ENCODE results near the gene ASIC4. TPM values are rescaled to one million over a fixed set of nuclear protein-coding genes. Genes with fewer than 3 reads are reported as not detected.

Gene ASIC4
- total RNA-seq, 1 donor from 2014 or later: not detected

DNA sequence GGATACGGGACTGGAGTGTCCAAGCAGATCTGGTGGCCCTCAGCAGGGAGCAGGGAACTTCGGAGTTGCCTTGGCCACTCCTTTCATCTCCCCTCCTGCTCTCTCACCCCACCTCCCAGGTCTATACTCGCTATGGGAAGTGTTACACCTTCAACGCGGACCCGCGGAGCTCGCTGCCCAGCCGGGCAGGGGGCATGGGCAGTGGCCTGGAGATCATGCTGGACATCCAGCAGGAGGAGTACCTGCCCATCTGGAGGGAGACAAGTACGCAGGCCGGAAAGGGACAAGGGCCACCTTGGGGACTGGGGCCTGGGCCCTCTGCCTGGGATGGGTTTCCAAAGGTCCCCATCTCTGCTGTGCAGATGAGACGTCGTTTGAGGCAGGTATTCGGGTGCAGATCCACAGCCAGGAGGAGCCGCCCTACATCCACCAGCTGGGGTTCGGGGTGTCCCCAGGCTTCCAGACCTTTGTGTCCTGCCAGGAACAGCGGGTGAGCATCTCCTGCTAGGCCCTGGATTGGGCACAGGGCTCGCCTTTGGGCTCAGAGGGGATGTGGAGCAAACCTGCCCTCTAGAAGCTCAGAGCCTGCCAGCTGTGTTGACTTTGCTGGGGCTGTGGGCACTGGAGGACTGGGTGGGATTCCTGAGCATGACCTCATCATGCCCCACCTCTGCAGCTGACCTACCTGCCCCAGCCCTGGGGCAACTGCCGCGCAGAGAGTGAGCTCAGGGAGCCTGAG is 17.5 kb downstream of the ASIC4 start:
- no peak for DNase-seq (ENCODE audit: extremely low read depth, low read depth, low spot score)

DNA sequence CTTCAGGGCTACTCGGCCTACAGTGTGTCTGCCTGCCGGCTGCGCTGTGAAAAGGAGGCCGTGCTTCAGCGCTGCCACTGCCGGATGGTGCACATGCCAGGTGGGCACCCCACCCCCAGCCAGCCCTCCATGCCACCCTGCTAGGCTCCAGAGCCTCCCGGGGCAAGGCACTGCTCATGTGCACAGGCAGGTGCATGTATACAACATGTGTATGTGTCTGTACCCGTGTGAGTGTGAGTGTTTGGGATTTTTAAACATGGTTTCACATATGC is 18.0 kb downstream of the ASIC4 start:
- DNase-seq (ENCODE audit: extremely low read depth, low read depth, low spot score): no peak

DNA sequence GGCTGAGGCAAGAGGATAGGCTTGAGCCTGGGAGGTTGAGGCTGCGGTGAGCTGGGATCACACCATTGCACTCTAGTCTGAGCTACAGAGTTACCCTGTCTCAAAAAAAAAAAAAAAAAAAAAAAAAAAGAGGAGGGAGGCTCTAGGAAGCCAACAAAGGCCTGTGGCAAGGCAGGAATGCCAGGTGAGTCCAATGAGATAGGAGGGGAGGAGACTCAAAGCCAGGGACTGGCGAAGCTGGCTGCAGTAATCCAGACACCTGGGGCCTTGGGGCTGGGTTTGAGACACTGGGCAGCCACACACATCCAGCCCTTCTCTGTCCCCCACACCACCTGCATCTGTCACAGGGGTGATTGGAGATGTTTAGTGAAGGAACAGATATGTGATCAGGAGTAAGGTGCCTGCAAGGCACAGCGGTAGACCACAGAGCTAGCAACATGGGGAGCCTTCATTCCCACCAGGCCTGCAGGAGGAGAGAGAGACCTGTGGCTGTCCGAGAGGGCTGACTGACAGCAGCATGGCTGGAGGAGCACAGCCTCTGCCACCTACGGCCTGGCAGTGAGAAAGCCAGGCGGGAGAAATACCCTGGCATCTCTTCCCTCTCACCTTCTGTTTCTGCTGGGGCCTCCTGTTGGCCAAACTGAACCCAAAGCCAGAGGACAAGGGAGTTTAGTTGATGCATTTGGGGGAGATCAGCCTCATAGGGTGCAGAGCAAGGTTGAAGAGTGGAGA is 19.8 kb downstream of the ASIC4 start:
- no peak for DNase-seq (ENCODE audit: extremely low read depth, low read depth, low spot score)

DNA sequence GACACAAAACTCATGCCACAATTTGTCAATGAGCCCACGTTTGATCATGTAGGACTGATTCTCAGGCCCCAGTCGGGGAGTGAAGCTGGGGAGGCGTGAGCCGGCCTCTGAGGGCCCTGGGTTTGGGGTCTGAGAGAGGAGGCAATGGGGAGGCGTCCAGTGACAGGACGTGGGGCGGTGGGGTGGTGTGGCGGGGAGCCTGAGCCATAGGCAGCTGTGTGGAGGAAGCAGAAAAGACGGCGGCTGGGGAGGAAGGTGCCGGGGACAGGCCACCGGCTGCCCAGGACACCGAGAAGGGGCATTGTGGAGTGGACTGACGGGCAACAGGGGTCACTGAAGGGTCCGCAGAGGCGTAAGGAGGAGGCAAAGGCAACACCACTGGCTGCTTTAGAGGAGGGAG is 22.1 kb downstream of the ASIC4 start:
- no peak for DNase-seq (ENCODE audit: extremely low read depth, low read depth, low spot score)

DNA sequence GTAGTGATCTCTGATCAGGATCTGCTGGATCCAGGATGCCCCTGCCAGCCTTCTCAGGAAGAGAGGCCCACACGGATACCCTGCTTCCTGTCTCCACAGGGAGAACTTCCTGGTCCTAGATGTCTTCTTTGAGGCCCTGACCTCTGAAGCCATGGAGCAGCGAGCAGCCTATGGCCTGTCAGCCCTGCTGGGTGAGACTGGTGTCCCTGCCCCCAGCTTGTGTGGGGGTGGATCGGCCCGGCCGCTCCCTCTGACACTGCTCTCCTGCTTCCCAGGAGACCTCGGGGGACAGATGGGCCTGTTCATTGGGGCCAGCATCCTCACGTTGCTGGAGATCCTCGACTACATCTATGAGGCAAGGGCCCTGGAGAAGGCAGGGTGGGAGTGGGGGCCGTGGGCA is 22.7 kb downstream of the ASIC4 start:
- no peak for DNase-seq (ENCODE audit: extremely low read depth, low read depth, low spot score)

DNA sequence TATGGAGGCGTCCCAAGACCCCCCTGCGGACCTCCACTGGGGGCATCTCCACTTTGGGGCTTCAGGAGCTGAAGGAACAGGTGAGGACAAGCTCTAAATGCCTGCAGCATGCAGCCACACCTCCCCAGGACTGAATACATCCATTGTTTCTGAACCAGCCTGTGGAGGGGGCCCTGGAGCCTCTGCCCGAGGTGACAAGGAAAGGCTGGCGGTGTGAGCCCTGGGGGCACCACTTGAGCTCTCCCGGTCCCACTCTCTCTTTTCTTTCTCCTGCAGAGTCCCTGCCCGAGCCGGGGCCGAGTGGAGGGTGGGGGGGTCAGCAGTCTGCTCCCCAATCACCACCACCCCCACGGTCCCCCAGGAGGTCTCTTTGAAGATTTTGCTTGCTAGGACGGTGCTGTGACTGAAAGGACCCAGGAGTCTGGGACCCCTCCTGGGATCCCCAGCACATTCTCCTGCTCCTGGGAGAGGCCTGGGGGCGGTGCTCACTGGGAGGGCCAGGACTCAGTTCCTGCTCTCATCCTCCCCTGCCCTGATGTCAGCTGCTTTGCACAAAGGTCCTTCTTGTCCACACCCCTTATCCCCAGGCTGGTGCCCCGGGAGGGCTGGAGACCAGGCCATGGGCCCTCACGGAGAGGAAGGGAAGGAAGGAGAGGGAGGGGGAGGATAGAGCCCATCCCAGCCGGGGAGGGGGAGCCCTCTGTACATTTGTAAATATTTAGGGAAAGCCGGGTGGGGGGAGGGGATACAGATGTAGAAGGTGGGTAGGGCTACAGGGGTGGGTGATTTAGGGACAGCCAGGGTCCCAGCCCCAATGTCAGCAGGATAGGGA is 23.6 kb downstream of the ASIC4 start:
- DNase-seq (ENCODE audit: extremely low read depth, low read depth, low spot score): no peak

DNA sequence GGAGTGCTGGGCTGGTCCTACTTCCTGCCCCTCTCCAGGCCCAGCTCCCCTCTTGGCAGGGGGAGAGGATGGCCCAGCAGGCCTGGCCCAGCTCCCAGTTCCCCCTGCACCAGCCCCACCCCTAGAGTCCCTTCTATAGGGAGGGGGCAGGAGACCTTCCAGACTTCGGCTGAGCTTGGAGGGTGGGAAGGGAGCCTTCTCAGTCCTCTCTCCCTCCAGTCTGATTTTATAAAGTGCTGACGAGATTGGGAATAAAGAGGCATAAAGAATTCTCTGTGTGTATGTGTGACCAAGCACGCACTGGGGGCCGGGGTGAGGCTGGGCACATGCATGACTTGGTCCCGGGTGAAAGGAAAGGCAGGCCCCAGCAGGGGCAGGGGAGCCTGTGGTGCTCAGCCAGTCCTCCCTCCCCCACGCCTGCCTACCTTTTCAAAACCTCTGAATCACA is 24.2 kb downstream of the ASIC4 start:
- no peak for DNase-seq (ENCODE audit: extremely low read depth, low read depth, low spot score)

DNA sequence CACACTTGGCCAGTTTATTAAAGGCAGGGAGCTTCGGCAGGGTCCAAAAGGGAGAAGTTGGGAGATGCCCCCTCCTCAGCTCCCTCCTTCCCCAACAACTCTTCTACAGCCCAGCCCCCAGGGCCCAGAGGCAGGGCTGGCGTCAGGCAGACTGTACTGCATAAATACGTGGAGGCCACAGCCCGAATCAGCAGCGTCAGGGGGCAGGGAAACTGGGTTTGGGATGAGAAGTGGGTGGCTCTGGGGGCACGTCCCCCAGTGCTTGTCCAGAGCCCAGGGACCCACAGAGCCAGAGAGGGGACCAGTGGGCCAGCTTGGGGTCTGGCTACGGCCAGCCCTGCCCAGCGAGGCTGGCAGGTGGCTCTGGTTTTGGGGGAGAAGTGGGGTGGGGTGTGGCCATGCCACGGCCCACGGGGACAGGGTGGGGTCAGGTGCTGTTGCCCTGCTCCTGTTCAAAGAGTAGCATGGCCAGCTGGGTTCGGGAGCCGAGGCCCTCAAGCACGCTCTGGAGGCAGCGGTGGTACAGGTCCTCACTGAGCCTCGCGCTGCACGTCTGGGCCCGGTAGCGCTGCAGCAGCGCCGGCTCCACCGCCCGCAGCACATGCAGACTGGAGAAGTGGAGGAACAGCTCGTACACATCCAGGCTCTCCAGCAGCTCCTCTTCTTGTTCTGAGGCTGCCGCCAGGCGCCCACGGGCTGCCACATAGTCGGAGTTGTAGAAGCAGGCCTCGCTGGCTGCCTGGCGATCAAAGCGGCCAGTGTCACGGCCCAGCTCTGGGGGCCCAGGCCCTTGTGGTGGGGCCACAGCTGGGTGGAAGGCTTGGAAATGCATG is 24.9 kb downstream of the ASIC4 start:
- no peak for DNase-seq (ENCODE audit: extremely low read depth, low read depth, low spot score)

DNA sequence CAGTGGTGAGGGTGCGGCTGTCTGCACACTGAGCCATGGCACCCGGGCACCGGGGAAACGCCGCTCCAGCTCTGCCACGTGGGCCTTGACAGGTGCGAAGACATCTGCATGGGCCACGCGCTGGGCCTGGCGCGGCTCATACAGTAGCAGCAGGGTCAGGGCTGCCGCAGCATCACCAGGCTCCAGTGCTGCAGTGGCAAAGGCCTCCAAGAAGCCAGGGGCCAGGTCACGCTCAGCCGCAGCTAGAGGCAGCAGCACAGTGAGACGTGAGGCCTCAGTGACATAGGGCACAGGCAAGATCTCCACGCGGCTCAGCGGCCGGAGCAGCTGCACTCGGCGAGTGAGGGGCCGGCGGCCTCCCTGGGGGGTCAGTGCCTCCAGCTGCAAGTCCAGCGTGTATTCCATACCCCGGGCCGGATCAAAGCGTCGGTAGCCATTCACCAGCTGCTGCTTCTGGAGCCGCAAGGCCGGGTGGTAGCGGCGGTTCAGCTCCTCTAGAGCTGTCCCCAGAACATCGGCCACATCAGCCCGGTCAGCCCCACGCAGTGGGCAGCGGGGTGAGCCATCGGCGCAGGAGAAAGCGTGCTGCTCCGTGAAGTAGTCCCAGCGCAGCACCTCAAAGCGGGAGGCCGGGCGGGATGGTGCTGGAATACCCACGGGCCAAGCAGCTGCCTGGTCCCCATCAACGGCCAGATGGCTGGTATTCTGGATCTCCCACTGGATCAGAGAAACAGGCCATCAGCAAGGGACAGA is 25.8 kb downstream of the ASIC4 start:
- DNase-seq (ENCODE audit: extremely low read depth, low read depth, low spot score): no peak

DNA sequence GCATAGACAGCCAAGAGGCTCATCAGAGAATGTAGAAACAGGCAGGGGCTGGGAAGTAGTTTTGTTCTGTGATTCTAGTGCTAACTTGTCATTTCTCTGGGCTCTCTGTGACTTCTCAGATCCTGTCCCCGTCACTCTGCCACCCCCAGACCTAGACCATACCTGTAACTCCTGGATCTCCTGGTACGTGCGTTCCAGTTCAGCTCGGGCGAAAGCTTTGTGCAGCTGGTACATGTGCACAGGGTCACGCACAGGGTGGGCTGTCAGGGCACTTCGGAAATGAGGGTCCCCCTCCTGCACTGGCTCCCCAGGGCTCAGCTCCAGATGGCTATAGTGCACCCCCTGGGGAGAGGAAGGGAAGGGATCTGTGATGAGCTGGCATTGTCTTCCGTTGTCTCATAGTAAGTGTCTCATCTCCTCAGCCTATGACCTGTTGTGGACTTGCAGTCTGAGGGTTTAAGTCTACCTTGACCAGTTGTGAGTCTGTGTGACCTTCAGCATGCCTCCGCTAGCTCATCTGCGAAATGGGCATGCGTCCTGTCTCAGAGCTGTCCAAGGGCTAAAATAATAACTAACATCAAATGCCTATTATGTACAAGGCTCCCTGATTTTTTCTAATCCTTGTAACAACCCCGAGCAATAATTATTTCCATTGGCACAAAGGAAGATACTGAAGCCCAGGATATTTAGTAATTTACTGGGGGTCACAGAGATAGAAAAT is 26.7 kb downstream of the ASIC4 start:
- no peak for DNase-seq (ENCODE audit: extremely low read depth, low read depth, low spot score)

DNA sequence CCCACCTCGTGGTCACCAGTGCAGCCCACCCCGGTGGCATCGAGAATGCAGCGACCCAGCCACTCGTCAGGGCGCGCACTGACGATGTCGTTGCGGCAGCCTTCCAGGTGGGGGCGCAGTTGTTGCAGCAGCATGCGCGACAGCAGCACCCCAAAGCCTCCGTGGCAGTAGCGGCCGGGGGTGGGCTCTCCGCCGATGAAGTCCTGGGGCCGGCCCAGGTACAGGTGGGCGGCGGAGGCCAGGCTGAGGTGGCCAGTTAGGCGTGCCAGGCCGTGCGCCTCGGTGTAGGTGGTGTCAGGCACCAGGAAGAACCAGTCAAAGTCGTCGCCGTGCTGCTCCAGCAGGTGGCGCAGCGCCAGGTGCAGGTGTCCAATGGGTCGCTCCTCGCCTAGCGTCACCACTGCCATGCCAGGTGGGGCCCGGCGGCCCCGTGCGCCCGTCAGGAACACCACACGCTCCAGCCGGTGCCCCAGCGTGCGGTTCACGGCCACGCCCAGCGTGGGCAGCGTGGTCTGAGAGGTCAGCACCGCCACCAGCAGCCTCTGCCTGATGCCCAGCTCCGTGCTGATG is 27.4 kb downstream of the ASIC4 start:
- no peak for DNase-seq (ENCODE audit: extremely low read depth, low read depth, low spot score)

DNA sequence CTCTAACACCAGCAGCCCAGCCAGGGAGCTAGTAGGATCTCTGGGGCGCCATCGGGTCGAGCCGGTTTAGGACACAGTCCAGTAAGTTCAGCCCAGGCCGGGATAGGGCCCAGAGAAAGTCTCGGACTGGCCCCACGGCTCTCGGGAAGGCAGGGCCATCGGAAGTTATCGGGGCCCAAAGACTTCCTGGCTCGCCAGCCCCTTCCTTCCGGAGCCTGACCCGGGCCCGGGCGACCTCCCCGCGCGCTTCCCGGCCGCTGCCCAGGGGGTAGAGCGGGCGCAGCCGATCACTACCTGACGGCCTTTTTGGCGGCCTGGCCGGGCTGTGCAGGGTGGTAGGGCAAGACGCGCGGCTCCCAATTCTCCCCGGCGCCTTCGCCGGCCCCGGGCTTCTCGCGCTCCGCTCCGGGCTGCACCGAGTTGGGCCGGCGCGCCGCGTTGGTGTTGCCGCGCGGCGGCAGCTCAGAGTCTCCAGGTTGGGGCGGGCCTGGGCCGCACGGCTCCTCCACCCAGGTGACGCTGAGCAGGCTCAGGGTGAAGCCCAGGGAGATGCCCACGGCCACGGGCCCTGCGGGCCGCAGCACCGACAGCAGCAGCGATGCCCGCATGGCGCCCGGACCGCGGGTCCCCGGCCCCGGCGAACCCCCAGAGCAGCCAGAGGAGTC is 28.8 kb downstream of the ASIC4 start:
- DNase-seq (ENCODE audit: extremely low read depth, low read depth, low spot score): no peak

DNA sequence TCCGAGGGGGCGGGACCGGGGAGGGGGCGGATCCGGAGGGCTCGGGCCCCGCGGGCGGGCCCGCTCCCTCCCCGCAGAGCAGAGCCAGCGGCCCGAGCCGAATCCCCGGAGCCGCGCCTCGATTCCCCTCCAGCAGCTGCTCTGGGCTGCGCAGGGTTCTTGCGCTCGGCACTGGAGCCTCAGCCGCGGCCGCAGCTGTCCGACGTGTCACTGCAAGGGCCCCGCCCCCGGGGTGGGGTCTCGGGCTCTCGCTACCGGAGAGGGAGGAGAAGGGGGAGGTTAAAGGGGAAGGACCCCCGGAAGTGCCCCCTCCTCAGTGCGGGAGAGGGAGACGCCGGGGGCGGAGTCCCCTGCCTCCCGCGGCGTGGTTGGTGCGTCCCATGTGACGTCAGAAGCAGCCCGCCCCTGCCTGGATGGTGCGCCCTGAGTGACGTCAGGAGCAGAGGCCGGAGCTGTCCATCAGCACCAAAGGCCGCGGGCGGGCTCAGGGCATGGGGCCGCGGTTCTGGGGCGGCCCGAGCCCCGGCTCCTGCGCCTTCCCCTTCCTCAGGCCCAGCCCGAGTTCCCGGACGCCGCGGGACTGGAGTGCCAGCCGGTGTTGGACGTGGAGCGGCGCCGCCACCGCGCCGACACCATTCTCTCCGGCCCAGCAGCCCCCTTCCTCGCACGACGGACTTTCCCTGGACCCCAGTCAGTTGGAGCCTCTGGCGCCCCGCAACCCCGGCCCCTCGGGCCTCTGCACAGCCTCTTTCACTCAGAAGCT is 29.5 kb downstream of the ASIC4 start, which contains the start of the genes CHPF and TMEM198:
TSS of gene CHPF (minus strand) at position 214 of the 763 bp plus-strand sequence. CDS start 271 bp downstream, outside the sequence.
TSS of gene TMEM198 (plus strand) at position 433 of the 763 bp plus-strand sequence. CDS start 700 bp downstream, outside the sequence.
- no peak for DNase-seq (ENCODE audit: extremely low read depth, low read depth, low spot score)

DNA sequence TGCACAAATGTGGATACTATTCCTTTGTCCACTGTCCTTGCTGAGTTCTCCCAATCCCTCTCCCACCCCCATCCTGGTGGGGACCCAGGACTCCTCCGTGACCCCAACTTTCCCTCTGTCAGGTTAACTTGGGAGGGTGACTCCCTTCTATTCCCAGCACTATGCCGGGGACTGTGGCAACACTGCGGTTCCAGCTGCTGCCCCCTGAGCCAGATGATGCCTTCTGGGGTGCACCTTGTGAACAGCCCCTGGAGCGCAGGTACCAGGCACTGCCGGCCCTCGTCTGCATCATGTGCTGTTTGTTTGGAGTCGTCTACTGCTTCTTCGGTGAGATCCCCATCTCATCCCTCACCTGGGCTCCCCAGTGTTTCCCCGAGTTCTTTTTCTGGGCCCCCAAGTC is 30.3 kb downstream of the ASIC4 start:
- DNase-seq (ENCODE audit: extremely low read depth, low read depth, low spot score): no peak

DNA sequence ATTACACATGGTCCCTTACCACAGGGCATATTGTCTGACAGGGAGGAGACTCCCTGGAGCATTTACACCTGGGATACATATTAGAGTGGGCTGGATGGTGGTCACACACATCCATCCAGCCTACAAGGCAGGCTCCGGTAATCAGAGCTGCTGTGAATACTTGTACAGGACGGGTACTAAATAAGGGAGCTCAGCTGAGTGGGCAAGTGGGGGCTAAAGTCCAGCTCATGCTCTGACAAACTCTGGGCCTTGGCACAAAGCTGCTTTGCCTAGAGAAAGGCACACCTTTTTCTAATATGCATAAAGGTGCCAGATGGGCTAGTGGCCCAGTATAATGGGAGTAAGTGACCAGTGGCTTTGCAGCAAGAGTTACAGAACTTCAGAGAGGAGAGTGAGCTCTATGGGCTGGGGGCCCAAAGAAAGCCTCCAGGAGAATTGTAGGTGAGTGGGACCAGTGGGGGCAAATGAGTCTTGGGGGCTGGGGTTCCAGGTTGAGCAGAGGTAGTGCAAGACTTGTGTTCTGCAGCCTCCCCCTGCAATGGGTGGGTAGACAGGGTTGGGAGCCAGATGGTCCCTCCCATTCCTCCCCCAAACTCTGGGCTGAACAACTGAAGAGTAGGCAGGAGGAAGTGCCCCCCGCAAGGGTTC is 31.1 kb downstream of the ASIC4 start:
- no peak for DNase-seq (ENCODE audit: extremely low read depth, low read depth, low spot score)

DNA sequence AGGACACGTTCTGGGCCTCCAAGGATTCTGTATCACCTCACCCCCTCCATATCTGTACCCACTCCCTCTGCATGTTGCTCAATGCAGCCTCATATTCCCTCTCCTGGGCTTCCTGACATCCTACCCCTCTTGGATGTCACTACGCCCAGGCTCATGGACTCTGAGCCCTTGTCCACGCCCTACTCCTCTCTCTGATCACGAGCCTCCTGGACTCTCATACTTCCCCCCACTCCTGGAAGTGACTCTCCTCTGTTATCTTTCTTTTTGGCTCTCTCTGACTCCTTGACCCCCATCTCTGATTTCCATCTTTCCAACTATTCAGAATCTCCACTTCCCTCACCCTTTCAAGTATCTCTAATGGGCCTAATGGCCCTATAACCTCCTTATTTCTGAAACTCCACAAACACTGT is 31.7 kb downstream of the ASIC4 start:
- no peak for DNase-seq (ENCODE audit: extremely low read depth, low read depth, low spot score)

DNA sequence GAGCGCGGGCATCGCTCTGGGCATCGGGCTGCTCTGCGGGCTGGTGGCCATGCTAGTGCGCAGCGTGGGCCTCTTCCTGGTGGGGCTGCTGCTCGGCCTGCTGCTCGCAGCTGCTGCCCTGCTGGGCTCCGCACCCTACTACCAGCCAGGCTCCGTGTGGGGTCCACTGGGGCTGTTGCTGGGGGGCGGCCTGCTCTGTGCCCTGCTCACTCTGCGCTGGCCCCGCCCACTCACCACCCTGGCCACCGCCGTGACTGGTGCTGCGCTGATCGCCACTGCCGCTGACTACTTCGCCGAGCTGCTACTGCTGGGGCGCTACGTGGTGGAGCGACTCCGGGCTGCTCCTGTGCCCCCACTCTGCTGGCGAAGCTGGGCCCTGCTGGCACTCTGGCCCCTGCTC is 33.3 kb downstream of the ASIC4 start:
- DNase-seq (ENCODE audit: extremely low read depth, low read depth, low spot score): no peak

Measured in glomerular endothelial cell (primary cell).